Measurements from ENCODE around the gene ACADL.
A peak's percentile ranks its signal among the peaks of the same experiment; 100 is the strongest.
"Not testable (repeated sequence)": the region's sequence is repeated elsewhere in the genome, so short reads cannot be mapped to it uniquely, and the experiment has no call there.

Gene ACADL

GRCh38 chr2:210188755-210189154 is 36.5 kb downstream of the ACADL start:
- H3K36me3 Mint-ChIP-seq = no peaks in the 10 kb centered on the region
- DNase-seq (ENCODE audit: low spot score in 2 of 2) (no peak), ATAC-seq (no peak)
- H3K4me3 Mint-ChIP-seq = no peak overlapping the region
- H3K4me1 Mint-ChIP-seq = no peaks in the 10 kb centered on the region
- peaks cover 21% of the 10 kb centered on the region for H3K9me3 Mint-ChIP-seq
- no peak overlapping the region for H3K27ac Mint-ChIP-seq

- Mint-ChIP-seq H3K4me1 (no peaks in the 10 kb centered on the region), H3K36me3 (no peaks in the 10 kb centered on the region), H3K9me3 (peaks cover 24% of the 10 kb centered on the region), H3K4me3 (no peak overlapping the region), H3K27ac (no peak overlapping the region)
- ATAC-seq = no peak
- DNase-seq (ENCODE audit: low spot score in 2 of 2) = no peak
Measured at GRCh38 chr2:210188190-210188589, 37.1 kb downstream of the ACADL start.

- H3K9me3 Mint-ChIP-seq = peaks cover 24% of the 10 kb centered on the region
- not testable (repeated sequence) for H3K4me1 Mint-ChIP-seq; H3K27ac Mint-ChIP-seq; ATAC-seq; H3K4me3 Mint-ChIP-seq; DNase-seq (ENCODE audit: low spot score in 2 of 2); H3K36me3 Mint-ChIP-seq
Measured at GRCh38 chr2:210183936-210184335, 41.3 kb downstream of the ACADL start.

- Mint-ChIP-seq H3K9me3 (peaks cover 24% of the 10 kb centered on the region), H3K4me3 (peak overlapping the region; percentile 27)
- H3K36me3 Mint-ChIP-seq; H3K27ac Mint-ChIP-seq; ATAC-seq; DNase-seq (ENCODE audit: low spot score in 2 of 2); H3K4me1 Mint-ChIP-seq: not testable (repeated sequence)
Measured at GRCh38 chr2:210181606-210182088, 43.6 kb downstream of the ACADL start.

- H3K36me3 Mint-ChIP-seq; DNase-seq (ENCODE audit: low spot score in 2 of 2); ATAC-seq; H3K27ac Mint-ChIP-seq; H3K4me1 Mint-ChIP-seq: not testable (repeated sequence)
- H3K9me3 Mint-ChIP-seq = peaks cover 20% of the 10 kb centered on the region
- peak overlapping the region; percentile 27 for H3K4me3 Mint-ChIP-seq
Measured at GRCh38 chr2:210181033-210181605, 44.1 kb downstream of the ACADL start.

- Mint-ChIP-seq H3K9me3 (peaks cover 17% of the 10 kb centered on the region), H3K36me3 (no peaks in the 10 kb centered on the region), H3K27ac (no peak overlapping the region), H3K4me3 (no peak overlapping the region), H3K4me1 (peaks cover 6% of the 10 kb centered on the region)
- DNase-seq (ENCODE audit: low spot score in 2 of 2) (no peak), ATAC-seq (no peak)
Measured at GRCh38 chr2:210180477-210180876, 44.8 kb downstream of the ACADL start.

GRCh38 chr2:210179351-210179990 is 45.8 kb downstream of the ACADL start:
- Mint-ChIP-seq H3K9me3 (peaks cover 10% of the 10 kb centered on the region), H3K4me3 (no peak overlapping the region), H3K27ac (no peak overlapping the region), H3K36me3 (no peaks in the 10 kb centered on the region), H3K4me1 (peaks cover 6% of the 10 kb centered on the region)
- ATAC-seq = no peak
- no peak for DNase-seq (ENCODE audit: low spot score in 2 of 2)

GRCh38 chr2:210177769-210178168 is 47.5 kb downstream of the ACADL start:
- DNase-seq (ENCODE audit: low spot score in 2 of 2) (no peak), ATAC-seq (no peak)
- H3K4me3 Mint-ChIP-seq = no peak overlapping the region
- H3K9me3 Mint-ChIP-seq = no peaks in the 10 kb centered on the region
- H3K4me1 Mint-ChIP-seq = peaks cover 6% of the 10 kb centered on the region
- no peak overlapping the region for H3K27ac Mint-ChIP-seq
- H3K36me3 Mint-ChIP-seq = no peaks in the 10 kb centered on the region

- not testable (repeated sequence) for H3K27ac Mint-ChIP-seq; H3K4me3 Mint-ChIP-seq; H3K9me3 Mint-ChIP-seq; H3K36me3 Mint-ChIP-seq; H3K4me1 Mint-ChIP-seq; DNase-seq (ENCODE audit: low spot score in 2 of 2); ATAC-seq
Measured at GRCh38 chr2:210177115-210177514, 48.1 kb downstream of the ACADL start.

GRCh38 chr2:210174086-210174485 is 51.2 kb downstream of the ACADL start:
- DNase-seq (ENCODE audit: low spot score in 2 of 2) = no peak
- Mint-ChIP-seq H3K4me1 (peaks cover 19% of the 10 kb centered on the region), H3K4me3 (no peak overlapping the region), H3K27ac (no peak overlapping the region), H3K9me3 (no peaks in the 10 kb centered on the region), H3K36me3 (peaks cover 24% of the 10 kb centered on the region)
- no peak for ATAC-seq

- DNase-seq (ENCODE audit: low spot score in 2 of 2) (no peak), ATAC-seq (no peak)
- peak overlapping the region; percentile 64 for H3K27ac Mint-ChIP-seq
- H3K9me3 Mint-ChIP-seq = no peaks in the 10 kb centered on the region
- peaks cover 24% of the 10 kb centered on the region for H3K36me3 Mint-ChIP-seq
- H3K4me3 Mint-ChIP-seq = peak overlapping the region; percentile 98
- H3K4me1 Mint-ChIP-seq = peaks cover 31% of the 10 kb centered on the region
Measured at GRCh38 chr2:210172219-210172575, 53.0 kb downstream of the ACADL start.

GRCh38 chr2:210171309-210172218 is 53.7 kb downstream of the ACADL start, which contains the start of gene KANSL1L:
Gene KANSL1L, minus strand, starts transcription at chr2:210171409. Its CDS starts 16,827 bp downstream, at chr2:210154582.
- ATAC-seq (peak; percentile 84), DNase-seq (ENCODE audit: low spot score in 2 of 2) (peak; percentile 97 to 98)
- Mint-ChIP-seq H3K4me3 (peak within 1 kb of the TSS; percentile 98), H3K36me3 (peaks cover 24% of the 10 kb centered on the region), H3K27ac (peak within 1 kb of the TSS; percentile 100), H3K4me1 (peaks cover 31% of the 10 kb centered on the region), H3K9me3 (no peaks in the 10 kb centered on the region)

- DNase-seq (ENCODE audit: low spot score in 2 of 2) (peak; percentile 92 to 98), ATAC-seq (peak; percentile 84)
- Mint-ChIP-seq H3K4me3 (peak overlapping the region; percentile 98), H3K27ac (peak overlapping the region; percentile 100), H3K4me1 (peaks cover 31% of the 10 kb centered on the region), H3K36me3 (peaks cover 24% of the 10 kb centered on the region), H3K9me3 (no peaks in the 10 kb centered on the region)
Measured at GRCh38 chr2:210170446-210171303, 54.6 kb downstream of the ACADL start.

- Mint-ChIP-seq H3K4me1 (peaks cover 31% of the 10 kb centered on the region), H3K4me3 (peak overlapping the region; percentile 98), H3K9me3 (no peaks in the 10 kb centered on the region), H3K27ac (peak overlapping the region; percentile 100), H3K36me3 (peaks cover 24% of the 10 kb centered on the region)
- DNase-seq (ENCODE audit: low spot score in 2 of 2) (no peak), ATAC-seq (no peak)
Measured at GRCh38 chr2:210170196-210170445, 55.1 kb downstream of the ACADL start.
